ENCODE measurements around the gene CYBB. TPM values are rescaled to one million over a fixed set of nuclear protein-coding genes. Genes with fewer than 3 reads are reported as not detected.

CYBB gene
- total RNA-seq, 1 donor, result 1.4 TPM

DNA sequence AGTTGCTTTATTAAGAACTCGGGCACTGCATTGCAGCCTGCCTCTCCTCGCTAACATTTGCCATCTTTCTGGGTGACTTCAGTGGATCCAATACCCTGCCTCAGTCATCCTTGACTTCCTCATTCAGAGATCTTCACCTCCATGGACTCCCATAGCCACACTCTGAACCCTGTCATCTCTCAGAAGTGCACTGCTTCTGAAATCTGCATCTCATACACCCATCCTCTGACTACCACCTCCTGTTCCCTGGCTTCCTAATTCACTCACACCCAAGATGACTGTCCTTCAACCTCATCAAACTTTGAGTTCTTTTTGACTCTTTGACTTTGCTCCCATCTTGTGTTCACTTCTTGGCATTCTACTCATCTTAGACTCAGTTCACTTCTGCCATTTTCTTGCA is 25.3 kb upstream of the CYBB start:
- Histone ChIP-seq H3K27ac (ENCODE audit: low read depth, low read length) (no peak overlapping the region), H3K4me3 (ENCODE audit: insufficient read depth, low read length) (no peak overlapping the region), H4K20me1 (ENCODE audit: insufficient read depth, low read length) (no peaks in the 10 kb centered on the region), H2AFZ (ENCODE audit: low read length) (no peak overlapping the region), H3K9me3 (ENCODE audit: low read depth, low read length) (no peaks in the 10 kb centered on the region), H3K27me3 (ENCODE audit: insufficient read depth, low read length) (no peaks in the 10 kb centered on the region), H3K4me2 (ENCODE audit: insufficient read depth, low read length) (no peak overlapping the region), H3K4me1 (ENCODE audit: insufficient read depth, low read length) (no peaks in the 10 kb centered on the region), H3K79me2 (ENCODE audit: insufficient read depth, low read length) (no peaks in the 10 kb centered on the region), H3K36me3 (ENCODE audit: insufficient read depth, low read length) (no peaks in the 10 kb centered on the region)
- DNase-seq (ENCODE audit: insufficient read length, low spot score, missing footprints), result no peak
- TF ChIP-seq, protein P1, sequence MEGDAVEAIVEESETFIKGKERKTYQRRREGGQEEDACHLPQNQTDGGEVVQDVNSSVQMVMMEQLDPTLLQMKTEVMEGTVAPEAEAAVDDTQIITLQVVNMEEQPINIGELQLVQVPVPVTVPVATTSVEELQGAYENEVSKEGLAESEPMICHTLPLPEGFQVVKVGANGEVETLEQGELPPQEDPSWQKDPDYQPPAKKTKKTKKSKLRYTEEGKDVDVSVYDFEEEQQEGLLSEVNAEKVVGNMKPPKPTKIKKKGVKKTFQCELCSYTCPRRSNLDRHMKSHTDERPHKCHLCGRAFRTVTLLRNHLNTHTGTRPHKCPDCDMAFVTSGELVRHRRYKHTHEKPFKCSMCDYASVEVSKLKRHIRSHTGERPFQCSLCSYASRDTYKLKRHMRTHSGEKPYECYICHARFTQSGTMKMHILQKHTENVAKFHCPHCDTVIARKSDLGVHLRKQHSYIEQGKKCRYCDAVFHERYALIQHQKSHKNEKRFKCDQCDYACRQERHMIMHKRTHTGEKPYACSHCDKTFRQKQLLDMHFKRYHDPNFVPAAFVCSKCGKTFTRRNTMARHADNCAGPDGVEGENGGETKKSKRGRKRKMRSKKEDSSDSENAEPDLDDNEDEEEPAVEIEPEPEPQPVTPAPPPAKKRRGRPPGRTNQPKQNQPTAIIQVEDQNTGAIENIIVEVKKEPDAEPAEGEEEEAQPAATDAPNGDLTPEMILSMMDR (IDR thresholded peaks at IDR 0.05; ENCODE audit: extremely low read depth, low read depth, low read length), result no peak

- TF ChIP-seq, protein P1 (IDR thresholded peaks at IDR 0.05; ENCODE audit: extremely low read depth, low read depth, low read length), result no peak
- Histone ChIP-seq H4K20me1 (ENCODE audit: insufficient read depth, low read length) (no peaks in the 10 kb centered on the region), H3K4me1 (ENCODE audit: insufficient read depth, low read length) (no peaks in the 10 kb centered on the region), H3K27ac (ENCODE audit: low read depth, low read length) (no peak overlapping the region), H2AFZ (ENCODE audit: low read length) (no peak overlapping the region), H3K27me3 (ENCODE audit: insufficient read depth, low read length) (no peaks in the 10 kb centered on the region), H3K79me2 (ENCODE audit: insufficient read depth, low read length) (no peaks in the 10 kb centered on the region), H3K4me3 (ENCODE audit: insufficient read depth, low read length) (no peak overlapping the region), H3K36me3 (ENCODE audit: insufficient read depth, low read length) (no peaks in the 10 kb centered on the region), H3K9me3 (ENCODE audit: low read depth, low read length) (no peaks in the 10 kb centered on the region), H3K4me2 (ENCODE audit: insufficient read depth, low read length) (no peak overlapping the region)
- DNase-seq (ENCODE audit: insufficient read length, low spot score, missing footprints), result no peak
Observed at GRCh38 chrX:37755025-37755424, 24.8 kb upstream of the CYBB start.

- no peaks in the 10 kb centered on the region for H3K4me1 ChIP-seq (ENCODE audit: insufficient read depth, low read length)
- no peaks in the 10 kb centered on the region for H4K20me1 ChIP-seq (ENCODE audit: insufficient read depth, low read length)
- H3K9me3 ChIP-seq (ENCODE audit: low read depth, low read length), result no peaks in the 10 kb centered on the region
- DNase-seq (ENCODE audit: insufficient read length, low spot score, missing footprints), result no peak
- no peak overlapping the region for H2AFZ ChIP-seq (ENCODE audit: low read length)
- H3K27ac ChIP-seq (ENCODE audit: low read depth, low read length), result no peak overlapping the region
- H3K4me2 ChIP-seq (ENCODE audit: insufficient read depth, low read length), result no peak overlapping the region
- H3K27me3 ChIP-seq (ENCODE audit: insufficient read depth, low read length), result no peaks in the 10 kb centered on the region
- no peaks in the 10 kb centered on the region for H3K79me2 ChIP-seq (ENCODE audit: insufficient read depth, low read length)
- no peak overlapping the region for H3K4me3 ChIP-seq (ENCODE audit: insufficient read depth, low read length)
- TF ChIP-seq, protein P1 (IDR thresholded peaks at IDR 0.05; ENCODE audit: extremely low read depth, low read depth, low read length), result no peak
- no peaks in the 10 kb centered on the region for H3K36me3 ChIP-seq (ENCODE audit: insufficient read depth, low read length)
Observed at GRCh38 chrX:37757082-37757481, 22.8 kb upstream of the CYBB start.

- no peak for DNase-seq (ENCODE audit: insufficient read length, low spot score, missing footprints)
- H3K4me2 ChIP-seq (ENCODE audit: insufficient read depth, low read length), result no peak overlapping the region
- no peak overlapping the region for H2AFZ ChIP-seq (ENCODE audit: low read length)
- no peaks in the 10 kb centered on the region for H3K9me3 ChIP-seq (ENCODE audit: low read depth, low read length)
- H4K20me1 ChIP-seq (ENCODE audit: insufficient read depth, low read length), result no peaks in the 10 kb centered on the region
- no peaks in the 10 kb centered on the region for H3K4me1 ChIP-seq (ENCODE audit: insufficient read depth, low read length)
- no peaks in the 10 kb centered on the region for H3K79me2 ChIP-seq (ENCODE audit: insufficient read depth, low read length)
- no peaks in the 10 kb centered on the region for H3K27me3 ChIP-seq (ENCODE audit: insufficient read depth, low read length)
- no peak overlapping the region for H3K27ac ChIP-seq (ENCODE audit: low read depth, low read length)
- H3K36me3 ChIP-seq (ENCODE audit: insufficient read depth, low read length), result no peaks in the 10 kb centered on the region
- no peak overlapping the region for H3K4me3 ChIP-seq (ENCODE audit: insufficient read depth, low read length)
- TF ChIP-seq, protein P1 (IDR thresholded peaks at IDR 0.05; ENCODE audit: extremely low read depth, low read depth, low read length), result no peak
Observed at GRCh38 chrX:37759351-37759750, 20.5 kb upstream of the CYBB start.

Data from osteoblast (primary cell).